Ovary (tissue), 9 donors: Measurements from ENCODE around the gene MAFB. TPM values are rescaled to one million over a fixed set of nuclear protein-coding genes. Genes with fewer than 3 reads are reported as not detected.

Experiments
- DNase-seq, 5 donors: peaks; one replicate each; pipeline ENCODE4 v3.0.0-alpha.2; 2019 to 2020
- H3K27ac ChIP-seq, 2 donors: fragments of 200-600 bp; one replicate each; pipeline versions ENCODE4 v1.5.1 to v1.8.0; 2019 to 2022
- H3K27me3 ChIP-seq: fragments of 200-600 bp; one replicate; pipeline ENCODE4 v1.8.0; 2022
- H3K36me3 ChIP-seq: fragments of 200-600 bp; sonication (generic); one replicate; pipeline ENCODE4 v1.5.1; 2019
- H3K4me1 ChIP-seq: one replicate; pipeline ENCODE4 v1.8.1; 2013; ENCODE audit warnings: mild to moderate bottlenecking, moderate library complexity; ENCODE audit not compliant: insufficient read depth
- H3K4me3 ChIP-seq: fragments of 200-600 bp; sonication (generic); one replicate; pipeline ENCODE4 v1.5.1; 2017
- H3K9me3 ChIP-seq, 2 donors: fragments of 200-600 bp in 1 of 2; sonication (generic) in 1 of 2; one replicate each; pipeline versions ENCODE4 v1.5.1 to v1.8.1; 2013 to 2019; ENCODE audit warnings: mild to moderate bottlenecking in 1 of 2, moderate library complexity in 1 of 2
- CTCF ChIP-seq, 3 donors: fragments of 450-650 bp in 2 of 3; fragments of 200-600 bp in 1 of 3; IDR thresholded peaks; one replicate each; pipeline versions ENCODE4 v1.5.1 to v1.8.0; 2016 to 2022; ENCODE audit warnings: antibody characterized with exemption in 3 of 3, mild to moderate bottlenecking in 1 of 3
- EP300 ChIP-seq: sonication (generic); formaldehyde crosslinking; IDR thresholded peaks from one replicate; pipeline ENCODE4 v1.6.1; 2017; ENCODE audit warnings: antibody characterized with exemption
- POLR2A ChIP-seq: fragments of 450-650 bp; IDR thresholded peaks from one replicate; pipeline ENCODE4 v1.6.1; 2017; ENCODE audit warnings: antibody characterized with exemption, mild to moderate bottlenecking, moderate library complexity
- WGBS, 3 donors: extraction: QIAGEN DNeasy Blood & Tissue Kit in 1 of 3; methylation state at CpG; one replicate each; pipeline versions ENCODE4 v1.1.5 to v1.1.7; 2013 to 2017; 5-methylcytosine and 5-hydroxymethylcytosine counted together
- intact Hi-C, 4 donors: fragments of 100-400 bp; cut with DNase I; formaldehyde crosslinking; loops; one replicate each; pipeline versions ENCODE4 v1.11.0 to v1.15.1; 2022 to 2023
- polyA plus RNA-seq, 2 donors: library from polyadenylated mRNA; stranded (reverse); fragments of 200-250 nt in 1 of 2; fragments of 350-450 nt in 1 of 2; fragmentation: Illumina TruSeq in 1 of 2; extraction: RNeasy Lipid Tissue Mini Kit (QIAGEN cat#74804) in 1 of 2; gene quantifications; one replicate each; pipeline ENCODE4 v1.2.3, GENCODE V29; 2013 to 2014
- total RNA-seq, 7 donors: library from RNA; depleted of rRNA in 2 of 7; stranded (reverse); fragments of >200 nt in 2 of 7; fragmentation: NEBNext Ultra II Directional in 3 of 7; extraction: Animal tissue kit (Norgen Biotek cat#: 25700) in 3 of 7; gene quantifications; one replicate each; pipeline versions ENCODE4 v1.1.0 to v1.2.4, GENCODE V29; 2016 to 2023
- donor health status: DM: no; HTN: no; CAD: no; lungs with moderate emphysema.
- donor health status: DM: no; HTN: no; CAD: no.
- donor health status: Bipolar disorder and iron deficiency.
- donor health status: DM: yes; HTN: yes; CAD: no.
- donor health status: DM: no; HTN: no; CAD: no.
- donor health status: DM: yes; HTN: yes; CAD: no.

The MAFB gene
- total and polyA plus RNA-seq, 9 donors = 6.9 to 29.4 (median 11.9) TPM

GRCh38 chr20:40667503-40667902 lies 21.5 kb downstream of the MAFB start:
- Histone ChIP-seq H3K36me3 (no peaks in the 10 kb centered on the region), H3K4me3 (no peak overlapping the region), H3K4me1 (no peaks in the 10 kb centered on the region), H3K27ac (no peak overlapping the region), H3K27me3 (no peaks in the 10 kb centered on the region), H3K9me3 (no peaks in the 10 kb centered on the region)
- intact Hi-C loops = no loop called here
- TF ChIP-seq EP300 = no peak
- TF ChIP-seq CTCF (IDR thresholded peaks at IDR 0.05) = no peak
- TF ChIP-seq POLR2A = no peak
- WGBS, 3 donors = 92 to 97% (median 93%) methylated on average over 3 of the region's 3 CpGs
- DNase-seq = no peak

GRCh38 chr20:40666336-40666735 lies 22.7 kb downstream of the MAFB start:
- H3K4me3 ChIP-seq = no peak overlapping the region
- intact Hi-C loops = no loop called here
- 80 to 83% (median 82%) methylated on average over 9 of the region's 9 CpGs for WGBS, 3 donors
- H3K4me1 ChIP-seq = no peaks in the 10 kb centered on the region
- no peak overlapping the region for H3K27ac ChIP-seq
- no peaks in the 10 kb centered on the region for H3K9me3 ChIP-seq
- no peaks in the 10 kb centered on the region for H3K27me3 ChIP-seq
- H3K36me3 ChIP-seq = no peaks in the 10 kb centered on the region
- no peak for DNase-seq
- TF ChIP-seq CTCF (IDR thresholded peaks at IDR 0.05) (no peak), EP300 (no peak), POLR2A (no peak)

GRCh38 chr20:40664891-40665290 lies 24.1 kb downstream of the MAFB start:
- no peaks in the 10 kb centered on the region for H3K4me1 ChIP-seq
- TF ChIP-seq CTCF (IDR thresholded peaks at IDR 0.05) (no peak), EP300 (no peak), POLR2A (no peak)
- H3K4me3 ChIP-seq = no peak overlapping the region
- no peaks in the 10 kb centered on the region for H3K27me3 ChIP-seq
- intact Hi-C loops = no loop called here
- no peak for DNase-seq
- no peaks in the 10 kb centered on the region for H3K36me3 ChIP-seq
- 89 to 94% (median 93%) methylated on average over 5 of the region's 5 CpGs for WGBS, 3 donors
- H3K27ac ChIP-seq = no peak overlapping the region
- no peaks in the 10 kb centered on the region for H3K9me3 ChIP-seq

GRCh38 chr20:40663991-40664880 lies 24.8 kb downstream of the MAFB start:
- whole genome bisulfite sequencing, 3 donors = 75 to 81% (median 75%) methylated on average over 14 of the region's 14 CpGs
- no peaks in the 10 kb centered on the region for H3K36me3 ChIP-seq
- H3K4me1 ChIP-seq = no peaks in the 10 kb centered on the region
- no peak for DNase-seq
- intact Hi-C loops = no loop called here
- H3K27ac ChIP-seq = no peak overlapping the region
- TF ChIP-seq CTCF (IDR thresholded peaks at IDR 0.05) (no peak), POLR2A (no peak), EP300 (no peak)
- H3K27me3 ChIP-seq = no peaks in the 10 kb centered on the region
- H3K9me3 ChIP-seq = no peaks in the 10 kb centered on the region
- H3K4me3 ChIP-seq = no peak overlapping the region
